ENCODE results near the gene OR2T12. TPM values are rescaled to one million over a fixed set of nuclear protein-coding genes. Genes with fewer than 3 reads are reported as not detected.
"Not testable (repeated sequence)": the region's sequence is repeated elsewhere in the genome, so short reads cannot be mapped to it uniquely, and the experiment has no call there.

Gene OR2T12, protein sequence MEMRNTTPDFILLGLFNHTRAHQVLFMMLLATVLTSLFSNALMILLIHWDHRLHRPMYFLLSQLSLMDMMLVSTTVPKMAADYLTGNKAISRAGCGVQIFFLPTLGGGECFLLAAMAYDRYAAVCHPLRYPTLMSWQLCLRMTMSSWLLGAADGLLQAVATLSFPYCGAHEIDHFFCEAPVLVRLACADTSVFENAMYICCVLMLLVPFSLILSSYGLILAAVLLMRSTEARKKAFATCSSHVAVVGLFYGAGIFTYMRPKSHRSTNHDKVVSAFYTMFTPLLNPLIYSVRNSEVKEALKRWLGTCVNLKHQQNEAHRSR
- total RNA-seq (ENCODE audit: unreplicated experiment), result not detected
- long read RNA-seq, result 0 reads

DNA sequence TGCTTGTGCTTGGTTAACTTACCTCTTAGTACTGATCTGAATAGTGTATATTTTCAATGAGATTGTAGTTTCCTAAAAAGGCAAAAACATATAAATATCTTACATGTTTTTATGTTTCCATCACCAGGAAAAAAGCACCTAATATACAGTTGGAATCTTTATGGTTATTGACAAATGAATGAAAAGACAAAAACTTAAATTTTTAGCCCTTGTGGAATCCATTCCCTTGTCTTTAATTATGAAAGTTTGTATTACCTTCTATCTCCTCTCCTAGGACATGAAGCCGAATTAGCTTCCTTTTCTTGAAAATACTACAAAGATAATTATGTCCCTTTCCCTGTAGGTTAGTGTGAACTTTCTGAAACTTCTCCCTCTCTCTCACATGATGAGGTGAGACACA is at the start of gene OR2T12:
Gene OR2T12 (minus strand): TSS at position 101 of the 400 bp plus-strand sequence. CDS start 7,846 bp downstream, outside the sequence.
- H3K36me3 Mint-ChIP-seq (ENCODE audit: unreplicated experiment), result no peaks in the 10 kb centered on the region
- DNase-seq, result no peak
- TF ChIP-seq, protein P1, sequence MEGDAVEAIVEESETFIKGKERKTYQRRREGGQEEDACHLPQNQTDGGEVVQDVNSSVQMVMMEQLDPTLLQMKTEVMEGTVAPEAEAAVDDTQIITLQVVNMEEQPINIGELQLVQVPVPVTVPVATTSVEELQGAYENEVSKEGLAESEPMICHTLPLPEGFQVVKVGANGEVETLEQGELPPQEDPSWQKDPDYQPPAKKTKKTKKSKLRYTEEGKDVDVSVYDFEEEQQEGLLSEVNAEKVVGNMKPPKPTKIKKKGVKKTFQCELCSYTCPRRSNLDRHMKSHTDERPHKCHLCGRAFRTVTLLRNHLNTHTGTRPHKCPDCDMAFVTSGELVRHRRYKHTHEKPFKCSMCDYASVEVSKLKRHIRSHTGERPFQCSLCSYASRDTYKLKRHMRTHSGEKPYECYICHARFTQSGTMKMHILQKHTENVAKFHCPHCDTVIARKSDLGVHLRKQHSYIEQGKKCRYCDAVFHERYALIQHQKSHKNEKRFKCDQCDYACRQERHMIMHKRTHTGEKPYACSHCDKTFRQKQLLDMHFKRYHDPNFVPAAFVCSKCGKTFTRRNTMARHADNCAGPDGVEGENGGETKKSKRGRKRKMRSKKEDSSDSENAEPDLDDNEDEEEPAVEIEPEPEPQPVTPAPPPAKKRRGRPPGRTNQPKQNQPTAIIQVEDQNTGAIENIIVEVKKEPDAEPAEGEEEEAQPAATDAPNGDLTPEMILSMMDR (IDR thresholded peaks at IDR 0.05; ENCODE audit: partially characterized antibody, unreplicated experiment), result no peak
- H3K4me3 Mint-ChIP-seq (ENCODE audit: unreplicated experiment), result no peak within 1 kb of the TSS
- no peak within 1 kb of the TSS for H3K27ac Mint-ChIP-seq (ENCODE audit: unreplicated experiment)
- peaks cover 4% of the 10 kb centered on the region for H3K27me3 Mint-ChIP-seq (ENCODE audit: unreplicated experiment)
- H3K4me1 Mint-ChIP-seq (ENCODE audit: low read depth, unreplicated experiment), result no peaks in the 10 kb centered on the region
- H3K9me3 Mint-ChIP-seq (ENCODE audit: unreplicated experiment), result peaks cover 5% of the 10 kb centered on the region

DNA sequence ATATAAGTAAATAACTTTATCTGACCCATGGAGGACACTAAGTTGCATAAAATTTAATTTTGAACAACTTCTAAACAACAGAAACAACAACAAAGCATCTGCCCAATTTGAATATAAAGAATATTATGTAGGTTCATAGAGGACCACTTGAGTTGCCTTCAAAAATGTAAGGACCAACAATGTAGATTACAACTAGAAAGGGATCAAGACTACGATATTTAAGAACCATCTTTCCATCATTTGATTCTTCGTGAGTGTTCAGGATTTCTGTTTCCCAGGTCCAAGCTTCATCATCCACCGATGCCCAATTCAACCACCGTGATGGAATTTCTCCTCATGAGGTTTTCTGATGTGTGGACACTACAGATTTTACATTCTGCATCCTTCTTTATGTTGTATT is 45.3 kb upstream of the OR2T12 start, which contains the start of gene OR14C36:
Gene OR14C36 (plus strand): TSS at position 301 of the 400 bp plus-strand sequence. CDS start 0 bp downstream, at position 301.
- peaks cover 5% of the 10 kb centered on the region for H3K36me3 Mint-ChIP-seq (ENCODE audit: unreplicated experiment)
- DNase-seq, result no peak
- H3K9me3 Mint-ChIP-seq (ENCODE audit: unreplicated experiment), result peaks cover 5% of the 10 kb centered on the region
- H3K4me1 Mint-ChIP-seq (ENCODE audit: low read depth, unreplicated experiment), result no peaks in the 10 kb centered on the region
- no peaks in the 10 kb centered on the region for H3K27me3 Mint-ChIP-seq (ENCODE audit: unreplicated experiment)
- no peak within 1 kb of the TSS for H3K27ac Mint-ChIP-seq (ENCODE audit: unreplicated experiment)
- H3K4me3 Mint-ChIP-seq (ENCODE audit: unreplicated experiment), result no peak within 1 kb of the TSS
- TF ChIP-seq, protein P1 (IDR thresholded peaks at IDR 0.05; ENCODE audit: partially characterized antibody, unreplicated experiment), result no peak

DNA sequence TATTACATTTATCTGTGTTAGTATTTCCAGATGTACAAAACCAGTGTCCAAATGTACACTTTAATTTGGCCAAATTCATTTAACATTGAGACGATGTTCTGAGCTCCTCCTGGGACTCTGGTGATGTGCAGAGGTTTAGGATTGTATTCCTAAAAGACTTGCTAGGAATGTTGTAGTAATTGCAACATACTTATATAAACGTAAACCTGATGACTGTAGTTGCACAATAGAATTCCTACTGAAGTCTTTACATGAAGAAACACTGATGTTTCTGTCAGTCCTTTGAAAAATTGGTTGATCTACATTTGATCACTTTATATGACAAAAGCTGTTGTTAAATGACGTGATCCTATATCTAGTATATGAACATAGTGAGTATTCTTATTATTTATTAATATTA is 40.2 kb upstream of the OR2T12 start:
- Mint-ChIP-seq H3K9me3 (ENCODE audit: unreplicated experiment) (peaks cover 9% of the 10 kb centered on the region), H3K27me3 (ENCODE audit: unreplicated experiment) (peaks cover 3% of the 10 kb centered on the region), H3K36me3 (ENCODE audit: unreplicated experiment) (no peaks in the 10 kb centered on the region), H3K4me3 (ENCODE audit: unreplicated experiment) (no peak overlapping the region), H3K4me1 (ENCODE audit: low read depth, unreplicated experiment) (no peaks in the 10 kb centered on the region), H3K27ac (ENCODE audit: unreplicated experiment) (no peak overlapping the region)
- TF ChIP-seq, protein P1 (IDR thresholded peaks at IDR 0.05; ENCODE audit: partially characterized antibody, unreplicated experiment), result no peak
- DNase-seq, result no peak

DNA sequence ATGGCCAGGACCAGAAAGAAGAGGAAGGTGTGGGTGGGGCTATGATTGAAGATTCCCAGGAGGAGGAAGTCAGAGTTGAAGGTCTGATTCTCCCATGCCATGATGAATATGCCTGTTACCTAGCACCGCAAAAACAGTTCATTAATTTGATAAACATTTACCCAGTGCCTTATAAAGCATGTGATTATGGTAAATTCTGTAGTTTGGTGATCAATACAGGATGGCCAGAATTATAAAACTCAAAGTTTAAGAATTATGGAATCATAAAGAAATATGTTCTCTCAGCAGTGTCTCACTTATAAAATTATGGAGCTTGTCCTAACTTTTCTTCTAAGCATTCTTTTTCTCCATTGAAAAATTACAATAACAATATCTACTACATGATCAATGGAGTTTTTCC is 21.2 kb upstream of the OR2T12 start, which contains the start of gene OR2M7:
Gene OR2M7 (minus strand): TSS at position 101 of the 400 bp plus-strand sequence. CDS start 0 bp downstream, at position 101.
- Mint-ChIP-seq H3K4me1 (ENCODE audit: low read depth, unreplicated experiment) (no peaks in the 10 kb centered on the region), H3K27me3 (ENCODE audit: unreplicated experiment) (peaks cover 1% of the 10 kb centered on the region), H3K4me3 (ENCODE audit: unreplicated experiment) (no peak within 1 kb of the TSS), H3K9me3 (ENCODE audit: unreplicated experiment) (peaks cover 10% of the 10 kb centered on the region), H3K36me3 (ENCODE audit: unreplicated experiment) (peaks cover 10% of the 10 kb centered on the region), H3K27ac (ENCODE audit: unreplicated experiment) (no peak within 1 kb of the TSS)
- TF ChIP-seq, protein P1 (IDR thresholded peaks at IDR 0.05; ENCODE audit: partially characterized antibody, unreplicated experiment), result no peak
- DNase-seq, result no peak

DNA sequence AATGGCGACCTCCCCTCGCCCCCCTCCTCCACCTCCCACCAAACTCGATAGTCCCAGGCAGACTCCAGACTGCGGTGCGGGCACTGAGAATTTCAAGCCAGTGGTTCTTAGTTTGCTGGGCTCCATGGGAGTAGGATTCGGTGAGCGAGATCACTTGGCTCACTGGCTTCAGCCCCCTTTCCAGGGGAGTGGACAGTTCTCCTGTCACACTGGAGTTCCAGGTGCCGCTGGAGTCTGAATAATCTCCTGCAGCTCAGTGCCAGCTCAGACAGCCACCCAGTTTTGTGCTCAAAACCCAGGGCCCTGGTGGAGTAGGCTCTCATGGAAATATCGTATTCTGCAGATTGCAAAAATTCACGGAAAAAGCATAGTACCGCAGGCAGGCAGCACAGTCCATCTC is 13.6 kb upstream of the OR2T12 start:
- Mint-ChIP-seq H3K36me3 (ENCODE audit: unreplicated experiment) (peaks cover 10% of the 10 kb centered on the region), H3K9me3 (ENCODE audit: unreplicated experiment) (peaks cover 31% of the 10 kb centered on the region), H3K4me1 (ENCODE audit: low read depth, unreplicated experiment) (no peaks in the 10 kb centered on the region), H3K27me3 (ENCODE audit: unreplicated experiment) (no peaks in the 10 kb centered on the region), H3K27ac (ENCODE audit: unreplicated experiment) (no peak overlapping the region), H3K4me3 (ENCODE audit: unreplicated experiment) (no peak overlapping the region)
- no peak for DNase-seq
- TF ChIP-seq, protein P1 (IDR thresholded peaks at IDR 0.05; ENCODE audit: partially characterized antibody, unreplicated experiment), result no peak

DNA sequence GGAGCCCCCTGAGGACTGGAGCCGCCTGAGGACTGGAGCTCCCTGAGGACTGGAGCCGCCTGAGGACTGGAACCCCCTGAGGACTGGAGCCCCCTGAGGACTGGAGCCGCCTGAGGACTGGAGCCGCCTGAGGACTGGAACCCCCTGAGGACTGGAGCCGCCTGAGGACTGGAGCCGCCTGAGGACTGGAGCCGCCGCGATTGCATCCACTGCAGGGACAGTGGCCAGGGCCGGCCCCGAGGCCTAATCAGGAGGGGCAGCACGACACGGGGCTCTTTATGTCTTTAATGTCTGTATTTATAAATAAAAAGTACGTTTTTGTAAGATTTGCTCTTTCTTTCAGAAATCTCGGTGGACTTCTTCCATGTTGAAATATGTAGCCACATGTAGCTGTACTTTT is 3.5 kb upstream of the OR2T12 start:
- not testable (repeated sequence) for H3K9me3 Mint-ChIP-seq (ENCODE audit: unreplicated experiment)

More for the DNA sequence above, 3.5 kb upstream of the OR2T12 start:
- DNase-seq; H3K36me3 Mint-ChIP-seq (ENCODE audit: unreplicated experiment); H3K27ac Mint-ChIP-seq (ENCODE audit: unreplicated experiment); H3K27me3 Mint-ChIP-seq (ENCODE audit: unreplicated experiment); H3K4me3 Mint-ChIP-seq (ENCODE audit: unreplicated experiment); H3K4me1 Mint-ChIP-seq (ENCODE audit: low read depth, unreplicated experiment): not testable (repeated sequence)

Data from glutamatergic neuron (in vitro differentiated cells).